Endothelial cell of hepatic sinusoid (primary cell): ENCODE data around the gene OR8D4.
"Not testable (repeated sequence)": the region's sequence is repeated elsewhere in the genome, so short reads cannot be mapped to it uniquely, and the experiment has no call there.

Experiments used
- in situ Hi-C: cut with HindIII; loops from 2 replicates; pipeline ENCODE4 v1.10.0; 2017; ENCODE audit warnings: low sequenced_read_pairs

Gene OR8D4

DNA sequence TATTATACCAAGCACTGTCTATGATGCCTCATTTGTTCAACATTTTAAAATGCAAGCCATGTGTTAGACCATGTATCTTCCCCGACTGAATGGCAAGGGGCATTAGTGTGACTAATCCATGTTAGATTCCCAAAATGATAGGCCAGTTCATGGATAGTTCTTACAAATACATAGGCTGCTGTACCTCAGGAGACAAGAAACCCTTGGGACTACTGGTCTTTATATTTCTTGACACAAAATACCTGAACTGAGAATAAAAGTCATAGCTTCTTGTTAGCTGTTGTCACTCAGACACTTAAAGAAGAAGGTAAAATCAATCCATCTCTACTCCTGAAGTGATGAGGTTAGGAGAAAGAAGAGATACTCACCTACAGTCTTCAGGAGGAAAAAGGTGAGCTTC is at the start of gene OR8D4:
TSS of gene OR8D4 (plus strand) at position 301 of the 400 bp plus-strand sequence. CDS start 4,265 bp downstream, outside the sequence.
- in situ Hi-C loops: no loop called here

DNA sequence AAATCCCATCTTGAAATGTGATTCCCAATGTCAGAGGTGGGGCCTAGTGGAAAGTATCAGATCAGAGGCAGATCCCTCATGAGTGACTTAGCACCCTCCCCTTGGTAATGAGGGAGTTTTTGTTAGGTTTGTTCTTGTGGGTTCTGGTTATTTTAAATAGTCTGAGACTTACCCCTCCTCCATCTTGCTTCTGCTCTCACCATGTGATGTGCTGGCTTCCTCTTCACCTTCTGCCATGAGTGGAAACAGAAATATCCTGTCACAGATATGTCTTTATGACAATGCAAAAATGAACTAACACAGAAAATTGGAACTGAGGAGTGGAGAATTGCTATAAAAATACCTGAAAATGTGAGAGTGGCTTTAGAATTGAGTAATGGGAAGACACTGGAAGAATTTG is 49.6 kb upstream of the OR8D4 start:
- in situ Hi-C loops: no loop called here

DNA sequence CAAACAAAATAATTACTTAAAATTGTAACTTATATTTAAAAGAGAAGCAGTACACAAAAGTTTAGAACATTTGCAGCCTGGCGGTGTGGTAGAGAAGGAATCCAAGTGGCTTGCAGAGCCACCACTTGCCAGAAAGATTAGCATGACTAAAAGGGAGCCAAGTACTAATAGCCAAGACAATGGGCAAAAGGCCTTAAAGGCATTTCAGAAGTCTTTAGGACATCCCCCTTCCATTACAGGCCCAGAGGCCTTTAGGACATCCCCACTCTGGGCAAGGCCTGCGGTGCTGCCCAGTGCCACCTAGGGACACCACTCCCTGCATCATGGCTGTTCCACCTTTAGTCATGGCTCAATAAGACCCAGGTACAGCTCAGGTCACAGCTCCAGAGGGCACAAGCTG is 48.9 kb upstream of the OR8D4 start:
- in situ Hi-C loops: no loop called here

DNA sequence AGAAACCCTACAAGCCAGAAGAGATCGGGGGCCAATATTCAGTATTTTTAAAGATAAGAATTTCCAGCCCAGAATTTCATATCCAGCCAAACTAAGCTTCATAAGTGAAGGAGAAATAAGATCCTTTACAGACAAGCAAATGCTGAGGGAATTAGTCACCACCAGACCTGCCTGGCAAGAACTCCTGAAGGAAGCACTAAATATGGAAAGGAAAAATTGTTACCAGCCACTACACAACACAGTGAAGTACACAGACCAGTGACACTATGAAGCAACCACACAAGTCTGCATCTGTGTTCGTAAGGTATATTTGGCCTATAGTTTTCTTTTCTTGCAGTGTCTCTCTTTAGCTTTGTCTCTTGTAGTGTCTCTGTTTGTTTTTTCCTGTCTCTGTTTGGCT is 45.5 kb upstream of the OR8D4 start:
- in situ Hi-C loops: no loop called here

DNA sequence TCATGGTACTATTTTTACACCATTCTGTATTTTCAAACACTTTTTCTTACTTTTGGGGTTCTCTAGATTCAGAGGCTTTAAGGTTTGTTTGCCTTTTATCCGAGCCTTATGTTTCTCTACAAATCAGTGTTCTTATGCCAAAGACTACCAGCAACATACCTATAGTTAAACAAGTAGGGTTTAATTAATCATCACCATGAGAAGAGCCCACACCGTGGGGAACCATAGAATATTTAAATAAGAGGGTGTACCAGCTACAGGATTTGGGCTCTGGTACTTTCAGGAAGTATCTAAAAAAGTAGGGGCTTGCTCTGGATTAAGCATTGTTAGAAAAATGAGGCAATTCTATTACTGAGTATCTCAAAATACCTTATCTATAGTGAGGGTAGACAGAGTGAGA is 42.2 kb upstream of the OR8D4 start:
- in situ Hi-C loops: loop anchor here (5.0 kb wide), 1 partner anchor 53 kb away; no protein-coding TSS in a partner anchor

DNA sequence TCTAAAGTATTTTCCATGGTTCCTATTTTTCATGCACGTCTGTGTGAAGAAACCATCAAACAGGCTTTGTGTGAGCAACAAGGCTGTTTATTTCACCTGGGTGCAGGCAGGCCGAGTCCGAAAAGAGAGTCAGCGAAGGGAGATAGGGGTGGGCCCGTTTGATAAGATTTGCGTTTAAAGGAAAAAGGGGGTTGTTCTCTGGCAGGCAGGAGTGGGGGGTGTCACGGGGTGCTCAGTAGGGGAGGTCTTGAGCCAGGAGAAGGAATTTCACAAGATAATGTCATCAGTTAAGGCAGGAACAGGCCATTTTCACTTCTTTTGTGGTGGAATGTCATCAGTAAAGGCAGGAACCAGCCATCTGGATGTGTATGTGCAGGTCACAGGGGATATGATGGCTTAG is 36.7 kb upstream of the OR8D4 start:
- in situ Hi-C loops: not testable (repeated sequence)

DNA sequence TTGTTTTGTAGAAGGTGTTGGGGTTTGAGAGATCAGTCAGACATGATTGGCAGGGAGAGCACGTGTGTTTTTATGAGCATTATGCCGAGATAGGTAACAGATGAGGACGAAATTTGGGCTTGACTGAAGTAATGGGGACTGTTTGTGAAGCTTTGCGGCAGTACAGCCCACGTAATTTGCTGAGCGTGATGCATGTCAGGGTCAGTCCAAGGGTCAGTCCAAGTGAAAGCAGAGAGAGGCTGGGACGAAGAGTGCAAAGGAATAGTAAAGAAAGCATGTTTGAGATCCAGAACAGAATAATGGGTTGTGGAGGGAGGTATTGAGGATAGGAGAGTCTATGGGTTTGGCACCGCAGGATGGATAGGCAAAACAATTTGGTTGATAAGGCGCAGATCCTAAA is 34.2 kb upstream of the OR8D4 start:
- in situ Hi-C loops: not testable (repeated sequence)

DNA sequence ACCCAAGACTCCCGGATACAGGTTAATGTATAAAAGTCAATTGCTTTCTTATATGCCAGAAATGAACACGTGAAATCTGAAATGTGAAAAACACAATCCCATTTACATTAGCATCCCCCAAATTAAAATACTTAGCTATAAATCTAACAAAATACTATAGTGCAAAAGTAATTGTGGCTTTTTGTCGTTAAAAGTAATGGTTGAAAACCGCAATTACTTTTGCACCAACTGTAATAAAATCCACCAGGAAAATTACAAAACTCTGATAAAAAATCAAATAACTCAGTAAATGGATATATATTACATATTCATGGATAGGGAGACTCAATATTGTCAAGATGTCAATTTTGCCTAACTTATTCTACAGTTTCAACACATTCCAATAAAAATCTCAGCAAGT is 21.1 kb upstream of the OR8D4 start:
- in situ Hi-C loops: no loop called here

DNA sequence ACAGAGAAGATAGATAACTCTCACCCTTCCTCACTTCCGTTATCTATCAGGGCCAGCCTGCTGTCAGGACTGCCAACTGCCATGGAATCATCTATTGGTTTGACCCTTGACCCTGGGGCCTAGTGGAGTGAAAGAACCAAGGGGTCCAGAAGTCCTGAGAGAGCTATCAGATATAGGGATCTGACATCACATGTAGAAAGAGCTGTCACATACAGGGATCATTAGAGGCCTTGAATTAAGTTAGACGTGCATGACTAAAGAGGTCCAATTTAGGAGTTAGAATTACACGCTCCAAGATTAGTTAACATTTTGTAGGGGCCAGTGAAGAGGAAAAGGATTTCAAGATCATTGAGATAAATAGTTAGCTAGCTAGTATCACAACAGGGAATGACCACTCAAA is 16.4 kb upstream of the OR8D4 start, which contains the start of gene TMEM225:
TSS of gene TMEM225 (minus strand) at position 101 of the 400 bp plus-strand sequence. CDS start 245 bp downstream, outside the sequence.
- in situ Hi-C loops: no loop called here

DNA sequence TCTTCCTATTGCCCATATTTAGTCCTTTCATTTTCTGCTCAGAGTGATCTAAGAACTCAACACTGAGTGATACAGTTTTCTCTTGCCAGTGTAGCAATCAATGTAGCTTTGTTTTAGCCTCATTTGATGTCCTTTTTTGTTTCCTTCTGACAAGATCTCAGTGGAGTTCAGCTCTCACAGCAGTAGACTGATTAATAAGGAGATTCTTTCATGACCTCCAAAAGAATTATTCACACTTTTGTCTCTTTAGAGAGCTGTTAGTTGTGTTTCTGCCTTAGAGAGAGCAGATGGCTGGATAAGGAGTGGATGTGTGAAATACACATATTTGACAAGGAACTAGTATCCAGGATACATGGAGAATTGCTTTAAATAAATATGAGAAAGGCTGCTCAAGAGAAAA is 9.9 kb upstream of the OR8D4 start:
- in situ Hi-C loops: no loop called here

DNA sequence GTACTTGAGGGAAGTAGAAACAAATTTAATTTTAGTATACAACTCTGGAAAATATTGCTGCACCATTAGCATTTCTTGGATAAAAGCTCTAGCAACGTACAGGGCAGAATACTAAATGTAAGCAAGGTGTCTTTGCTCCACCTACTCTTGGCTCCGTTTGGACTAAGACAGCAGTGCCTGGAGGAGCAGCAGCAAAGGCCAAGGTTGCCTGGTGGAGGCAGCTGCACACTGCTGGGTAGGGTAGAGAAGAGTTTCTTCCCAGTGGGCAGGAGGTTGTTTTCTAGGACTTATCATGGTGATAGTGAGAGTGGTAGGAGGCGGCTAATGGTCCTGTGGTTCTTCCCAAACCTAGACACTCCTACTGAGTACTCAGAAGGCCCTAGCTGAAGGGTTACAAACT is 2.2 kb upstream of the OR8D4 start:
- in situ Hi-C loops: no loop called here

DNA sequence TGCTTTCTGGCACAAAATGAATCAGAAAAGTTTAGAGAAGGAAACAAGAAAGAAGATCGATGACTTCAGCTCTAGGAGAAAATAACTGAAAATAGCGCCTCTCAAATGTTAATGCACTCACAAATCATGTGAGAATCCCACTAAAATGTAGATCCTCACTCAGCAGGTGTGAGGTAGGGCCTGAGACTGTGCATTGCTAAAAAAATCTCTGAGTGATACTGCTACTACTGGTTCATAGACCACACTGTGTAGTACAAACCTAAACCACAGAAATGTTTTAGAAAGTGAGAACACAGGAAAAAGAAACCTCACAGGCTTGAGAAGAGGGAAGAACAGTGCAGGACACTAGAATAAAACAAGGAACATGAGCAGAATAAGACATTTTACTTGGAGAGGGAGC is 2.0 kb downstream of the OR8D4 start:
- in situ Hi-C loops: no loop called here

DNA sequence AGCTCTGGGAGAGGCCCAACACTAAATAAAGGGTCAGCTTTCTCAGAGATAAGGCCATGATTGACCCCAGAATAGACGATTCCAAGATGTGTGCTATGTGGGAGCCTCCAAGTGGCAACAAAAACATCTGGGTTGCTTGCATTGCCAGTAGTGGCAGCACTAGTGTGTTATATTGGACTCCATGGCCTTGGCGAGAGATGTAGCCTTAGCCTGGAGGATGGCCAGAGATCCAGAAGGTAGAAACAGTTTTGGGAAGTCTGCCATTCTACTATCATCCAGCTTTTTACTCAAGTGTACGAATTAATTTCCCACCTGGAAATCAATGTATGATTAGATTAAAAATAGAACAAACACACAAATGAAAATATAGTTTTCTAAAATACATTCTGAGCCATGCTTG is 3.0 kb downstream of the OR8D4 start:
- in situ Hi-C loops: no loop called here

DNA sequence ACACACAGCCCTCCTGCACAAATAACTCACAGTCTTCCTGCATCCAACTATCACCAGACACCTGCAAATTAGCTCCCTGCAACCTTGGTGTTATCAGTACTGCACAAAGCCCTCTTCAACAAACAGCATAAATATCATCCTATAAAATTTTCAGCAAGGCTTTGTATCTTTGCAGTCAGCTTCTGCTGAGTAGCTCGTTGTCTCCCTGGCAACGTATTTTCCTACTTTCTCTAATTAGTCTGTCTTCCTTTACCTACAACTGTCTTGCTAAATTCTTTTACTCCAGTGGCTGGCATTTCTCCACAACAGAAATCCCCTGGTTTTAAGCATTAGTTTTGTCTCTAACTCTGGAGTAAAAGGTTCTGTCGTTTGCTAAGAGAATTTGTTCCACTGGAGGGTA is 3.9 kb downstream of the OR8D4 start:
- in situ Hi-C loops: no loop called here

DNA sequence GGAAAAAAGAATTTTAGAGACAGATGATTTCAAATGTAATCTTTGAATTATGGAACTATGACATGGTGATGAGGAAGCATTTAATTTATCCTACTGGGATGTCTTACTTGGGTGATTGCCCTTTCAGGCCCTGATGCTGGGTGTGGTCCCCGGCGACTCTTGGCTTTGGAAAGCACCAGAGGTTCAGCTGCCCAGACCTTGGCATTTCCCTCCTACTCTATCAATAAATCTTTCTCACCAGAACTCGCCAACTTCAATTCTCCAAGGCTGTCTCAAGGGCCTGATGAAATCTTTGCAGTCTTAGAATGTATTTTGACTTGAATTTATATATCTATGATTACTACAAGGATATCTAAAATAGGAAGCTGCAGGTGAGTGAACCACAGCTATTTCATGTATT is 19.0 kb downstream of the OR8D4 start:
- in situ Hi-C loops: no loop called here

DNA sequence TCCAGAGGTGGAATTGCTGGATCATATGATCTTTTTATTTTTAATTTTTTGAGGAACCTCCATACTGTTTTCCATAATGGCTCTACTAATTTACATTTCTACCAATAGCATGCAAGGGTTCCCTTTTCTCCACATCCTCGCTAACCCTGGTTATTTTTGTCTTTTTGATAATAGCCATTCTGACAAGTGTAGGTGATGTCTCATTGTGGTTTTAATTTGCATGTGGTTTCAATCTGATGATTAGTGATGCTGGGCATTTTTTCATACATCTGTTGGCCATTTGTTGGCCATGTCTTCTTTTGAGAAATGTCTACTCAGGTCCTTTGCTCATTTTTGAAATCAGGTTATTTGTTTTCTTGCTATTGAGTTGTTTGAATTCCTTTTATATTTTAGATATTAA is 22.1 kb downstream of the OR8D4 start:
- in situ Hi-C loops: no loop called here

DNA sequence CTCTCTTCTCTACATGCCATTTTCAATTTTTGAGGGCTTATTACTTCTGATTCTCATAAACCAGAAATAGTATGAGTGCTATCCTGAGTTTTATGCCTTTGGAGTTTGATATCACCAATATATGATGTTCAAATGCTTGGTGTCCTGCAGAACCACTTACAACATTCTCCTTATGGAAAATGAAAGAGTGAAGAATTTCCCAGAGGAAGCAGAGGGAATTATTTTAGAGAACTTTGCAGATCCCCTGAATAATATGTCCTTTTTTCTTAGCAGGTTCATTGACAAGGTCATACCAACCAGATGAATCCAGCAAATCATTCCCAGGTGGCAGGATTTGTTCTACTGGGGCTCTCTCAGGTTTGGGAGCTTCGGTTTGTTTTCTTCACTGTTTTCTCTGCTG is 37.4 kb downstream of the OR8D4 start, which contains the start of gene OR4D5:
TSS of gene OR4D5 (plus strand) at position 301 of the 400 bp plus-strand sequence. CDS start at position 301, 0 bp downstream.
- in situ Hi-C loops: loop anchor here (10.0 kb wide), 1 partner anchor 85 kb away; the partner anchor contains the start of genes OR10G8 and OR10G9

DNA sequence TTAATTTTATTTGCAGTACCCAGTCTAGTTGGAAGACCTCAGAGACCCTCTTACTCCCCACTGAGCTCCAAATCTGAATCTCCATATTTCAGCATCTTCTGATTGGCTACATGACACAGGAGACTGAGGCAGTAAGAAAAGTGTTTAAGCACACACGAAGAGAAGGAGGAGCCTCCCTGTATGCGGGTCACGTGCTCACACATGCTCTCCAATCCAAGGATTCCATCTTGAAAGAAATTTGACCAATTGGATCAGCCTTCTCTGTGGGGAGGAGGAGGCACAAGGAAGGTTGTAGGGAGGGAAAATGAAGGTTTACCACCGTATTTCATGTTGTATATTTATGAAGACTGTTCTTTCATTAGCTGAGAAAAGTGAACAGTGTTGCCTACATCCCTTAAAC is 40.4 kb downstream of the OR8D4 start:
- in situ Hi-C loops: no loop called here

DNA sequence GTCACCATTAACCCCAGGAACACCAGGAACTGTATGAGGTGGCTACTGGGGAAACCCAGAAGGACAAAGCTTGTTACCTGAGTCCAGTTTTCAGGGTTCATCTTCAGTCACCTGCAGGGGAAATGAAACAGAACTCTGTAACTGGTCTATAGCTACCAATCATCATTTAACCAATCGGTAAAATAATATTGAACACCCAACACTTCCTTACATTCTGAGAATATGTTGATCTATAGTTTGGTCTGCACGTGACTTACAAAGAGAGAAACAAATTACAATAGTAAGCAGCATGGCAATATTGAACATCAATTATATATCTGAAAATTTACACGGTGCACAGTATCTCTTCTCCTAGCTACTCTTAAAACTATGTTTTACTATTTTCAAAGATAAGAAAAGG is 41.8 kb downstream of the OR8D4 start, which contains the start of gene OR6T1:
TSS of gene OR6T1 (minus strand) at position 101 of the 400 bp plus-strand sequence. CDS start at position 101, 0 bp downstream.
- in situ Hi-C loops: no loop called here

DNA sequence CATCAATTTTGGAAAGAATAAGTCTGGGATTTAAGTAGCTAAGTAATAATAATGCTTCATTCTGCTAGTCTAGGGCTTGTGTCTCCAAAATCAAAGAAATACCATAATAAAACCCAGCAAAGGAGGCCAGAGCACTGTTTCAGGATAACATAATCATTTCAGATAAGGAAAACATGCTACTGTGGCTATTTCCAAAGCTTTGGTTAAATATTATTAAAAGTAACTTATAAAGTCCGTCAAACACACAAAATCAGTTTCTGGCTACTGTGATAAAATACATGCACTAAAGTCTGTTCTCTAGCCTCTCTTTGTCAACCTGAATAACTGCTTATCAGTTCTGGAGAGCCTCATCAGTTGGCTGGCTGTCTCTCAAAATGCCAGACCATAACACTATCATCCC is 43.2 kb downstream of the OR8D4 start:
- in situ Hi-C loops: no loop called here

DNA sequence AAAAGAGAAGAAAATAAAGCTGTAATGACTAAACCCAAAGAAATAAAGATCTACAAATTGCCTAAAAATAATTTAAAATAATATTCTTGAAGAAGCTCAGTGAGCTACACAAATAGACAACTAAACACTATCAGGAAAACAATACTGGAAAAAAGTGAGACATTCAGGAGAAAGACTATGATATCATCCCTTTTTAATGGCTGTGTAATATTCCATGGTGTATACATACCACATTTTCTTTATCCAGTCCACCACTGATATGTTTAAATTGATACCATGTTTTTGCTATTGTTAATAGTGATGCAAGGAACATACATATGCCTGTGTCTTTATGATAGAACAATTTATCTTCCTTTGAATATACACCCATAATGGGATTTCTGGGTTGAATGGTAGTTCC is 54.8 kb downstream of the OR8D4 start:
- in situ Hi-C loops: no loop called here
